ENCODE results near the gene TSC22D4. TPM values are rescaled to one million over a fixed set of nuclear protein-coding genes. Genes with fewer than 3 reads are reported as not detected.

TSC22D4 gene
- total and polyA plus RNA-seq, 2 donors (not counting 3 experiments of a cell fraction or from before 2014, with no cell fraction given): 40.1 to 84.4 TPM

DNA sequence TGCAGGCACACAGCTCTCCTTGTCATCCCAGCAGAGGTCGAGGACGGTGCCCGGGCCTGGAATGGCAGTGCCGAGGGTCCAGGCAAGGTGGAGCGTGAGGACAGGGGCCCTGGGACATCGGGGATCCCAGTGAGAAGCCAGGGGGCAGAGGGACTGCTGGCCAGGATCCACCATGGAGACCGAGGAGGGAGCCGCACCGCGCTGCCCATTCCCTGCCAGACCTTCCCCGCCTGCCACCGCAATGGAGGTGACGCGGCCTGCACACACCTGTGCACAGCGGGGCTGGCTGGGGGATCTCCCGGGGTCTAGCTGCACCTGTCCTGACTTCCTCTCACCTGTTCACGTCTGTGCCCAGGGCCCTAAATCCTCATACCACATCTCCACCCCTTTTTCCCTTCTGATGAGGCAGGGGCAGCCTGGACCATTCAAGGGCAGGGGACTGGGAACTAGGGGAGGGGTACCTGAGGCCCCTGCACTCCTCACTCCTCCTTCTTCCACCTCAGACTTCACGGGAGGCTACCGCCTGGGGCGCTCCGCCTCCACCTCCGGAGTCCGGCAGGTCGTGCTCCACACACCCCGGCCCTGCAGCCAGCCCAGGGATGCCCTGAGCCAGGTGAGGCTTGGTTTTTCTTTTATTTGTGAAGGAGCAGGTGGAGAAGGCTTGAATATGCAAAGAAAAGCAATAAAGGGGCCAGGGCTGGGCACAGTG lies 11.6 kb upstream of the TSC22D4 start:
- H3K9me3 ChIP-seq (replicated peaks; ENCODE audit: control insufficient read depth, insufficient read depth, low read length): no peaks in the 10 kb centered on the region
- DNase-seq (ENCODE audit: low read depth, low spot score) (no peak), FAIRE-seq (no peak)
- dilution Hi-C loops (cut with MboI; ENCODE audit: extremely low pct_ligation_motif_present, low sequenced_read_pairs) (no loop called here), intact Hi-C loops (cut with micrococcal nuclease) (no loop called here)
- no peaks in the 10 kb centered on the region for H4K20me1 ChIP-seq (replicated peaks; ENCODE audit: control insufficient read depth, extremely low read depth, insufficient read depth, low read length)
- ChIA-PET POLR2A (no interaction called here), CTCF (interaction anchor here (1.0 to 1.5 kb wide), 3 partner anchors 8 to 69 kb away, joined by 3 to 6 read pairs (median 5); no protein-coding TSS in a partner anchor)
- no TSS peak for BruUV-seq (replicated peaks)
- no peaks in the 10 kb centered on the region for H3K36me3 ChIP-seq (ENCODE audit: control insufficient read depth in 2 of 2, extremely low read depth in 1 of 2, insufficient read depth in 2 of 2, low read length in 2 of 2)
- no peak overlapping the region for H3K27ac ChIP-seq (ENCODE audit: insufficient read depth, low read depth, low read length)
- H3K4me1 ChIP-seq (ENCODE audit: control insufficient read depth, extremely low read depth, insufficient read depth, low read length): peaks cover 12% of the 10 kb centered on the region
- H3K9ac ChIP-seq (replicated peaks; ENCODE audit: extremely low read depth, insufficient read depth, low read length): no peak overlapping the region
- no peaks in the 10 kb centered on the region for H3K9me1 ChIP-seq (replicated peaks; ENCODE audit: control insufficient read depth, extremely low read depth, insufficient read depth, low read length)
- no peaks in the 10 kb centered on the region for H3K27me3 ChIP-seq (ENCODE audit: control insufficient read depth in 2 of 2, insufficient read depth in 2 of 2, low read length in 2 of 2)
- TF ChIP-seq, protein P1, sequence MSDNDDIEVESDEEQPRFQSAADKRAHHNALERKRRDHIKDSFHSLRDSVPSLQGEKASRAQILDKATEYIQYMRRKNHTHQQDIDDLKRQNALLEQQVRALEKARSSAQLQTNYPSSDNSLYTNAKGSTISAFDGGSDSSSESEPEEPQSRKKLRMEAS (IDR thresholded peaks at IDR 0.05; ENCODE audit: insufficient read depth, insufficient read length): no peak
- TF ChIP-seq GATA2 (IDR thresholded peaks at IDR 0.05; ENCODE audit: insufficient read depth, insufficient read length, low read depth, low read length) (no peak), MYC (IDR thresholded peaks at IDR 0.05; ENCODE audit: low read depth, low read length) (no peak), POLR2AphosphoS5 (IDR thresholded peaks at IDR 0.05; ENCODE audit: insufficient read depth, low read depth, low read length) (no peak), FOS (IDR thresholded peaks at IDR 0.05; ENCODE audit: borderline replicate concordance, insufficient read depth, low read length) (no peak), POLR2A (IDR thresholded peaks at IDR 0.05; ENCODE audit: low read depth, low read length) (no peak), EZH2 (IDR thresholded peaks at IDR 0.05; ENCODE audit: borderline replicate concordance, low read depth, low read length, severe bottlenecking) (no peak), JUN (IDR thresholded peaks at IDR 0.05; ENCODE audit: borderline replicate concordance, insufficient read depth, insufficient read length, low read depth) (no peak), CTCF (IDR thresholded peaks at IDR 0.05; ENCODE audit: extremely low read depth in 1 of 2, insufficient read depth in 1 of 2, low read depth in 1 of 2, low read length in 2 of 2) (no peak)
- H3K79me2 ChIP-seq (ENCODE audit: control insufficient read depth, insufficient read depth, low read length): no peaks in the 10 kb centered on the region
- no peak overlapping the region for H2AFZ ChIP-seq (ENCODE audit: low read depth, low read length)
- no peak overlapping the region for H3K4me3 ChIP-seq (replicated peaks in 1 of 3; ENCODE audit: insufficient read depth in 1 of 3, low read depth in 1 of 3, low read length in 3 of 3)
- H3K4me2 ChIP-seq (ENCODE audit: insufficient read depth, low read length): no peak overlapping the region
